WTC11 (cell line): ENCODE measurements around the gene KRTAP4-1.

Experiments used
- CREM ChIP-seq: sonication (generic); formaldehyde crosslinking; IDR thresholded peaks from 2 replicates; pipeline ENCODE4 v1.8.1; 2022; ENCODE audit warnings: mild to moderate bottlenecking, missing genetic modification reagents, moderate library complexity
- ESRRA ChIP-seq: sonication (generic); formaldehyde crosslinking; IDR thresholded peaks from 2 replicates; pipeline ENCODE4 v1.8.1; 2022; ENCODE audit warnings: mild to moderate bottlenecking, missing genetic modification reagents, borderline replicate concordance
- GABPB1 ChIP-seq: sonication (generic); formaldehyde crosslinking; IDR thresholded peaks from 2 replicates; pipeline ENCODE4 v1.8.1; 2023; ENCODE audit warnings: mild to moderate bottlenecking, missing genetic modification reagents
- TEAD1 ChIP-seq: sonication (generic); formaldehyde crosslinking; IDR thresholded peaks from 2 replicates; pipeline ENCODE4 v1.8.0; 2022; ENCODE audit warnings: mild to moderate bottlenecking, missing genetic modification reagents
- TP53 ChIP-seq: sonication (generic); formaldehyde crosslinking; IDR thresholded peaks from 2 replicates; pipeline ENCODE4 v1.8.1; 2023; ENCODE audit warnings: mild to moderate bottlenecking, missing genetic modification reagents
- ZNF138 ChIP-seq: sonication (generic); formaldehyde crosslinking; conservative IDR thresholded peaks from 2 replicates; pipeline ENCODE4 v1.8.1; 2022; ENCODE audit warnings: mild to moderate bottlenecking, moderate library complexity, missing genetic modification reagents
- ZNF232 ChIP-seq: sonication (generic); formaldehyde crosslinking; IDR thresholded peaks from 2 replicates; pipeline ENCODE4 v1.8.0; 2022; ENCODE audit warnings: mild to moderate bottlenecking, missing genetic modification reagents
- TF ChIP-seq, protein P1 (sequence below): fragments of 200-600 bp; IDR thresholded peaks from 2 replicates; pipeline ENCODE4 v1.8.0; 2022; ENCODE audit warnings: antibody characterized with exemption
- TF ChIP-seq, protein P2 (sequence below): sonication (generic); formaldehyde crosslinking; IDR thresholded peaks from 2 replicates; pipeline ENCODE4 v1.8.1; 2023; ENCODE audit warnings: mild to moderate bottlenecking, missing genetic modification reagents, borderline replicate concordance
- TF ChIP-seq, protein P3 (sequence below): sonication (generic); formaldehyde crosslinking; IDR thresholded peaks from 2 replicates; pipeline ENCODE4 v1.8.0; 2022; ENCODE audit warnings: mild to moderate bottlenecking, missing genetic modification reagents

DNA sequence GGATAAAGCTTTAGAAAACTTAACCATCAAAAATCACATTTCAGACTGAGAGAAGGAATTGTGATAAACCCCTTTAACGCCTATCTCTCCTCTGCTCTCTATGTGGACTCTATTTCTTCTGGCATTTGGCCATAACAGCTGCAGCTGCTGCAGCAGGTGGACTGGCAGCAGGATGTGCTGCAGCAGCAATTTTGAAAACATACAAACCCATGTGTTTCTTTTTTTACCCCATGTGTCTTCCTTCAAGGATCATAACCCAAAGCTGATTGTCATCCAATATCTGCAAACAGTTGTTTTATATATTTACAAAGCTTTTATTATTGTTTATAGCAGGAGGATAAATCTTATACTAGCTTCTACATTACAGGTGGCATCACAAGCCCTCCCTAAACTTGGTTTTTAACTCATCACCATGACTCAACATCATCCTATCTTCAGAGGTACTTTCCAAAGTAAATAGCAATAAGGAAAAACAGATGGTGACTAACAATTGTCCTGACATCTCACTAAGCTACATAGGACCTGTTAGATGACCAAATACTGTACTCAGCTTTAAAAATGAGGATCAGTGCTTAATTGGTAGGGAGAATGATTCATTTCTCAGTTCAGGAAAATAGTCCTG lies 27.2 kb upstream of the KRTAP4-1 start:
- TF ChIP-seq ZNF138 (CRISPR knock-in tag), result no peak
- no peak for TF ChIP-seq ESRRA (CRISPR knock-in tag)
- TF ChIP-seq, protein P1, sequence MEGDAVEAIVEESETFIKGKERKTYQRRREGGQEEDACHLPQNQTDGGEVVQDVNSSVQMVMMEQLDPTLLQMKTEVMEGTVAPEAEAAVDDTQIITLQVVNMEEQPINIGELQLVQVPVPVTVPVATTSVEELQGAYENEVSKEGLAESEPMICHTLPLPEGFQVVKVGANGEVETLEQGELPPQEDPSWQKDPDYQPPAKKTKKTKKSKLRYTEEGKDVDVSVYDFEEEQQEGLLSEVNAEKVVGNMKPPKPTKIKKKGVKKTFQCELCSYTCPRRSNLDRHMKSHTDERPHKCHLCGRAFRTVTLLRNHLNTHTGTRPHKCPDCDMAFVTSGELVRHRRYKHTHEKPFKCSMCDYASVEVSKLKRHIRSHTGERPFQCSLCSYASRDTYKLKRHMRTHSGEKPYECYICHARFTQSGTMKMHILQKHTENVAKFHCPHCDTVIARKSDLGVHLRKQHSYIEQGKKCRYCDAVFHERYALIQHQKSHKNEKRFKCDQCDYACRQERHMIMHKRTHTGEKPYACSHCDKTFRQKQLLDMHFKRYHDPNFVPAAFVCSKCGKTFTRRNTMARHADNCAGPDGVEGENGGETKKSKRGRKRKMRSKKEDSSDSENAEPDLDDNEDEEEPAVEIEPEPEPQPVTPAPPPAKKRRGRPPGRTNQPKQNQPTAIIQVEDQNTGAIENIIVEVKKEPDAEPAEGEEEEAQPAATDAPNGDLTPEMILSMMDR, result no peak
- TF ChIP-seq, protein P2, sequence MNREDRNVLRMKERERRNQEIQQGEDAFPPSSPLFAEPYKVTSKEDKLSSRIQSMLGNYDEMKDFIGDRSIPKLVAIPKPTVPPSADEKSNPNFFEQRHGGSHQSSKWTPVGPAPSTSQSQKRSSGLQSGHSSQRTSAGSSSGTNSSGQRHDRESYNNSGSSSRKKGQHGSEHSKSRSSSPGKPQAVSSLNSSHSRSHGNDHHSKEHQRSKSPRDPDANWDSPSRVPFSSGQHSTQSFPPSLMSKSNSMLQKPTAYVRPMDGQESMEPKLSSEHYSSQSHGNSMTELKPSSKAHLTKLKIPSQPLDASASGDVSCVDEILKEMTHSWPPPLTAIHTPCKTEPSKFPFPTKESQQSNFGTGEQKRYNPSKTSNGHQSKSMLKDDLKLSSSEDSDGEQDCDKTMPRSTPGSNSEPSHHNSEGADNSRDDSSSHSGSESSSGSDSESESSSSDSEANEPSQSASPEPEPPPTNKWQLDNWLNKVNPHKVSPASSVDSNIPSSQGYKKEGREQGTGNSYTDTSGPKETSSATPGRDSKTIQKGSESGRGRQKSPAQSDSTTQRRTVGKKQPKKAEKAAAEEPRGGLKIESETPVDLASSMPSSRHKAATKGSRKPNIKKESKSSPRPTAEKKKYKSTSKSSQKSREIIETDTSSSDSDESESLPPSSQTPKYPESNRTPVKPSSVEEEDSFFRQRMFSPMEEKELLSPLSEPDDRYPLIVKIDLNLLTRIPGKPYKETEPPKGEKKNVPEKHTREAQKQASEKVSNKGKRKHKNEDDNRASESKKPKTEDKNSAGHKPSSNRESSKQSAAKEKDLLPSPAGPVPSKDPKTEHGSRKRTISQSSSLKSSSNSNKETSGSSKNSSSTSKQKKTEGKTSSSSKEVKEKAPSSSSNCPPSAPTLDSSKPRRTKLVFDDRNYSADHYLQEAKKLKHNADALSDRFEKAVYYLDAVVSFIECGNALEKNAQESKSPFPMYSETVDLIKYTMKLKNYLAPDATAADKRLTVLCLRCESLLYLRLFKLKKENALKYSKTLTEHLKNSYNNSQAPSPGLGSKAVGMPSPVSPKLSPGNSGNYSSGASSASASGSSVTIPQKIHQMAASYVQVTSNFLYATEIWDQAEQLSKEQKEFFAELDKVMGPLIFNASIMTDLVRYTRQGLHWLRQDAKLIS (CRISPR knock-in tag), result no peak
- TF ChIP-seq TEAD1, result no peak
- TF ChIP-seq GABPB1, result no peak
- no peak for TF ChIP-seq ZNF232 (CRISPR knock-in tag)
- TF ChIP-seq, protein P3, sequence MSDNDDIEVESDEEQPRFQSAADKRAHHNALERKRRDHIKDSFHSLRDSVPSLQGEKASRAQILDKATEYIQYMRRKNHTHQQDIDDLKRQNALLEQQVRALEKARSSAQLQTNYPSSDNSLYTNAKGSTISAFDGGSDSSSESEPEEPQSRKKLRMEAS (CRISPR knock-in tag), result no peak
- no peak for TF ChIP-seq TP53
- TF ChIP-seq CREM (CRISPR knock-in tag), result no peak
